Endothelial cell of umbilical vein (primary cell): ENCODE measurements around the gene RAD50. TPM values are rescaled to one million over a fixed set of nuclear protein-coding genes. Genes with fewer than 3 reads are reported as not detected.
"Not testable (repeated sequence)": the region's sequence is repeated elsewhere in the genome, so short reads cannot be mapped to it uniquely, and the experiment has no call there.

Source experiments
- BruUV-seq: library from RNA; stranded (reverse); fragments of 400-500 nt; replicated peaks from 2 replicates; lab custom pipeline; 2021; lab: Mats Ljungman, UMichigan
- CTCF ChIA-PET: fragments of 300-600, 350-600 bp; sonication (Branson Sonifier 250); formaldehyde crosslinking; loops from one replicate; lab custom pipeline; 2021; ENCODE audit warnings: antibody characterized with exemption, inconsistent platforms; lab: Charles Lee
- POLR2A ChIA-PET: fragments of 300-600, 350-600 bp; sonication (Branson Sonifier 250); formaldehyde crosslinking; loops from one replicate; lab custom pipeline; 2021; ENCODE audit warnings: antibody characterized with exemption, inconsistent platforms; lab: Charles Lee
- DNase-seq: peaks from one replicate; pipeline ENCODE4 v3.0.0-alpha.2; 2011; ENCODE audit warnings: low read depth, low spot score
- FAIRE-seq: peaks from 2 replicates; lab custom pipeline; 2011; peaks lifted over from hg19 to GRCh38; lab: Jason Lieb, UNC
- H2AFZ ChIP-seq: 2 replicates; pipeline ENCODE4 v1.6.0; 2012; ENCODE audit warnings: low read depth, low read length, control low read depth, inconsistent platforms
- H3K27ac ChIP-seq: 2 replicates; pipeline ENCODE4 v1.5.1; 2011; ENCODE audit warnings: low read depth, mild to moderate bottlenecking, control low read depth, low read length, moderate library complexity; ENCODE audit not compliant: insufficient read depth
- H3K27me3 ChIP-seq, 2 experiments: 2 replicates each; pipeline versions ENCODE4 v1.6.0 to v1.6.1; 2011; ENCODE audit warnings: low read length in 2 of 2, mixed read lengths in 1 of 2; ENCODE audit not compliant: control insufficient read depth in 2 of 2, insufficient read depth in 2 of 2
- H3K36me3 ChIP-seq, 2 experiments: 2 replicates in 1 of 2; 3 replicates in 1 of 2; pipeline ENCODE4 v1.5.1; 2011; ENCODE audit warnings: low read length in 2 of 2, mild to moderate bottlenecking in 1 of 2, moderate library complexity in 1 of 2; ENCODE audit not compliant: control insufficient read depth in 2 of 2, insufficient read depth in 2 of 2; ENCODE audit errors: extremely low read depth in 1 of 2
- H3K4me1 ChIP-seq: 3 replicates; pipeline ENCODE4 v1.5.1; 2011; ENCODE audit warnings: mild to moderate bottlenecking, low read length; ENCODE audit not compliant: control insufficient read depth, insufficient read depth; ENCODE audit errors: extremely low read depth
- H3K4me2 ChIP-seq: 2 replicates; pipeline ENCODE4 v1.6.1; 2011; ENCODE audit warnings: low read length, control low read depth, mixed read lengths; ENCODE audit not compliant: insufficient read depth
- H3K4me3 ChIP-seq, 3 experiments: fragments of 200-600 bp in 1 of 3; sonication (generic), shearing (Covaris generic) in 1 of 3; replicated peaks in 1 of 3; 2 replicates each; pipeline ENCODE4 v1.5.1; 2011 to 2016; ENCODE audit warnings: control low read depth in 3 of 3, low read length in 3 of 3, mild to moderate bottlenecking in 2 of 3, inconsistent platforms in 1 of 3, low read depth in 1 of 3, moderate library complexity in 1 of 3; ENCODE audit not compliant: insufficient read depth in 1 of 3
- H3K79me2 ChIP-seq: 2 replicates; pipeline ENCODE4 v1.6.0; 2012; ENCODE audit warnings: low read length, inconsistent platforms; ENCODE audit not compliant: control insufficient read depth, insufficient read depth
- H3K9ac ChIP-seq: replicated peaks from 2 replicates; pipeline ENCODE3; 2011; ENCODE audit warnings: low read length, control low read depth; ENCODE audit not compliant: insufficient read depth; ENCODE audit errors: extremely low read depth
- H3K9me1 ChIP-seq: replicated peaks from 3 replicates; pipeline ENCODE4 v1.6.0; 2011; ENCODE audit warnings: mild to moderate bottlenecking, low read length; ENCODE audit not compliant: control insufficient read depth, insufficient read depth; ENCODE audit errors: extremely low read depth
- H3K9me3 ChIP-seq: replicated peaks from 2 replicates; pipeline ENCODE4 v1.5.1; 2012; ENCODE audit warnings: low read length, inconsistent platforms; ENCODE audit not compliant: control insufficient read depth, insufficient read depth
- H4K20me1 ChIP-seq: replicated peaks from 2 replicates; pipeline ENCODE3; 2011; ENCODE audit warnings: mild to moderate bottlenecking, low read length; ENCODE audit not compliant: control insufficient read depth, insufficient read depth; ENCODE audit errors: extremely low read depth
- CTCF ChIP-seq, 2 donors: IDR thresholded peaks; 1 replicate in 1 of 2; 2 replicates in 1 of 2; pipeline ENCODE4 v1.5.1; 2011; ENCODE audit warnings: low read length in 2 of 2, mild to moderate bottlenecking in 2 of 2, moderate library complexity in 2 of 2, control low read depth in 1 of 2, inconsistent platforms in 1 of 2, low read depth in 1 of 2; ENCODE audit not compliant: insufficient read depth in 1 of 2; ENCODE audit errors: extremely low read depth in 1 of 2
- EZH2 ChIP-seq: IDR thresholded peaks from 2 replicates; pipeline ENCODE4 v1.6.1; 2012; ENCODE audit warnings: borderline replicate concordance, low read depth, mild to moderate bottlenecking, moderate library complexity, low read length, inconsistent platforms; ENCODE audit not compliant: severe bottlenecking
- FOS ChIP-seq: IDR thresholded peaks from 2 replicates; pipeline ENCODE4 v1.6.1; 2011; ENCODE audit warnings: mild to moderate bottlenecking, low read length, moderate library complexity, borderline replicate concordance; ENCODE audit not compliant: insufficient read depth
- GATA2 ChIP-seq: IDR thresholded peaks from 2 replicates; pipeline ENCODE4 v1.7.0; 2011; ENCODE audit warnings: low read depth, mild to moderate bottlenecking, moderate library complexity, mixed read lengths, low read length; ENCODE audit not compliant: insufficient read length, insufficient read depth
- JUN ChIP-seq: IDR thresholded peaks from 2 replicates; pipeline ENCODE4 v1.6.1; 2011; ENCODE audit warnings: borderline replicate concordance, low read depth; ENCODE audit not compliant: insufficient read length, insufficient read depth
- MAX ChIP-seq: IDR thresholded peaks from 2 replicates; pipeline ENCODE4 v1.6.1; 2011; ENCODE audit not compliant: insufficient read depth, insufficient read length
- MYC ChIP-seq: IDR thresholded peaks from one replicate; pipeline ENCODE4 v1.6.1; 2011; ENCODE audit warnings: mild to moderate bottlenecking, low read depth, low read length
- POLR2A ChIP-seq: IDR thresholded peaks from 2 replicates; pipeline ENCODE4 v1.6.1; 2012; ENCODE audit warnings: low read depth, mild to moderate bottlenecking, control low read depth, low read length
- POLR2AphosphoS5 ChIP-seq: IDR thresholded peaks from 2 replicates; pipeline ENCODE4 v1.6.1; 2012; ENCODE audit warnings: low read depth, mild to moderate bottlenecking, control low read depth, low read length, moderate library complexity; ENCODE audit not compliant: insufficient read depth
- dilution Hi-C: fragments of 300-500 bp; cut with MboI; formaldehyde crosslinking; loops from one replicate; pipeline ENCODE4 v1.15.0; 2019; ENCODE audit warnings: low sequenced_read_pairs; ENCODE audit not compliant: extremely low pct_ligation_motif_present
- intact Hi-C: fragments of 100-400 bp; cut with micrococcal nuclease; formaldehyde crosslinking; loops from one replicate; pipeline ENCODE4 v1.10.0; 2022
- polyA plus RNA-seq, 4 experiments: library from polyadenylated mRNA; depleted of rRNA in 3 of 4; stranded (reverse) in 3 of 4; unstranded in 1 of 4; fragments of >200 nt; gene quantifications; 2 replicates each; pipeline versions ENCODE4 v1.2.1 to v1.2.3, GENCODE V29; 2011 to 2012; ENCODE audit warnings: missing spikeins in 1 of 4
- total RNA-seq: library from RNA; stranded (reverse); gene quantifications from 2 replicates; pipeline ENCODE4 v1.2.3, GENCODE V29; 2021

RAD50 gene
- total and polyA plus RNA-seq, 2 donors (not counting 3 experiments of a cell fraction or from before 2014, with no cell fraction given) = 6.1 to 20.4 TPM

- H3K27me3 ChIP-seq, H3K4me3 ChIP-seq, H3K9ac ChIP-seq, FAIRE-seq, H3K4me1 ChIP-seq, H2AFZ ChIP-seq, H3K9me1 ChIP-seq, H3K79me2 ChIP-seq, H3K9me3 ChIP-seq, H4K20me1 ChIP-seq, DNase-seq, H3K36me3 ChIP-seq, H3K27ac ChIP-seq, H3K4me2 ChIP-seq, intact Hi-C loops, dilution Hi-C loops, POLR2A ChIA-PET, BruUV-seq: not testable (repeated sequence)
- CTCF ChIA-PET = interaction anchor here (1.3 kb wide), 1 partner anchor 165 kb away, joined by 3 read pairs; no protein-coding TSS in a partner anchor
Observed at GRCh38 chr5:132691755-132692631, 135.2 kb downstream of the RAD50 start.

GRCh38 chr5:132692632-132692967 lies 135.8 kb downstream of the RAD50 start:
- ChIA-PET POLR2A (no interaction called here), CTCF (no interaction called here)
- BruUV-seq = no TSS peak
- Histone ChIP-seq H3K4me1 (no peaks in the 10 kb centered on the region), H4K20me1 (no peaks in the 10 kb centered on the region), H3K9me3 (no peaks in the 10 kb centered on the region), H3K4me3 (no peak overlapping the region), H3K27me3 (no peaks in the 10 kb centered on the region), H3K27ac (no peak overlapping the region), H3K9ac (no peak overlapping the region), H3K4me2 (no peak overlapping the region), H2AFZ (no peak overlapping the region), H3K36me3 (no peaks in the 10 kb centered on the region), H3K79me2 (no peaks in the 10 kb centered on the region), H3K9me1 (no peaks in the 10 kb centered on the region)
- FAIRE-seq (no peak), DNase-seq (no peak)
- dilution Hi-C loops (no loop called here), intact Hi-C loops (no loop called here)
- no peak for TF ChIP-seq EZH2
- no peak for TF ChIP-seq FOS
- TF ChIP-seq GATA2 = no peak
- no peak for TF ChIP-seq JUN
- TF ChIP-seq POLR2AphosphoS5 = no peak
- no peak for TF ChIP-seq CTCF (IDR thresholded peaks at IDR 0.05; ENCODE audit: extremely low read depth in 1 of 2, insufficient read depth in 1 of 2, low read depth in 1 of 2, low read length in 2 of 2)
- TF ChIP-seq MAX = no peak
- no peak for TF ChIP-seq MYC
- no peak for TF ChIP-seq POLR2A
